Epithelial cell of proximal tubule (primary cell): Measurements from ENCODE around the gene MAST4. TPM values are rescaled to one million over a fixed set of nuclear protein-coding genes. Genes with fewer than 3 reads are reported as not detected.

Experiments
- DNase-seq: peaks from one replicate; pipeline ENCODE4 v3.0.0-alpha.2; 2011; ENCODE audit warnings: low read depth
- H3K4me3 ChIP-seq: 2 replicates; pipeline ENCODE4 v1.5.1; 2011; ENCODE audit warnings: low read depth, mild to moderate bottlenecking, low read length
- total RNA-seq: library from RNA; depleted of rRNA; stranded (reverse); fragments of >200 nt; gene quantifications from 2 replicates; pipeline ENCODE4 v1.2.3, GENCODE V29; 2015
- TF ChIP-seq, protein P1 (sequence below): conservative IDR thresholded peaks from 2 replicates; pipeline ENCODE4 v1.5.1; 2012; ENCODE audit warnings: low read depth, mild to moderate bottlenecking, low read length

Gene MAST4
- total RNA-seq, 1 donor from 2014 or later: 17.3 TPM

DNA sequence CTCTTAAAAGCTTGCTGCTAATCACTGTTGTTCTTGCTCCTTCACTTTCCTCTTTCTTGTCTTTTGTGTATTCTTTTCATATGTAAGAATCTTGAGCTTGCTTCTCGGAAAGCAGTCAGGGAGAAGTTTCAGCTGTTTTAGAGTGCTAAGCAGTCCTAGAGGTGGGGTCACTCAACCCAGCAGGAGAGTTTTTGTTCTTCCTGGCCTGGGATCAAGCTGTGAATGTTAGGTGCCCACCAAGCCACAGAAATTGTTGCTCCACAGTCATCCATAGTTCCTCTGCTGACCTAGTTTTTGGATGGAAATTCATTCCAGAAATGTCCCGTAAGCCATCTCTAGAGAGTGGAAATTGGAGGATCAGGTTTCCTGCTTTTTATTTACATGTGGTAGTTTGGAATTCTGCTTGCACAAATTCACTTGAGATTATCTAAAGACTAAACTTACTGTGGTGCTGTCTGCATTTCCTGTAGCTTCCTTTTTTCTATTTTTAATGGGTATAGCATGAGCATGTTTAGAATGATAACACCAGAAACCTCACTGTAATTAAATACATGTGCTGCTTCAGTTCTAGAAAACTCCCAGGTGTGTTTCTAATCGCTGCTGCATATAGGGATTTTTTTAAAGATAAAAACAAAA is 108.7 kb downstream of the MAST4 start:
- TF ChIP-seq, protein P1, sequence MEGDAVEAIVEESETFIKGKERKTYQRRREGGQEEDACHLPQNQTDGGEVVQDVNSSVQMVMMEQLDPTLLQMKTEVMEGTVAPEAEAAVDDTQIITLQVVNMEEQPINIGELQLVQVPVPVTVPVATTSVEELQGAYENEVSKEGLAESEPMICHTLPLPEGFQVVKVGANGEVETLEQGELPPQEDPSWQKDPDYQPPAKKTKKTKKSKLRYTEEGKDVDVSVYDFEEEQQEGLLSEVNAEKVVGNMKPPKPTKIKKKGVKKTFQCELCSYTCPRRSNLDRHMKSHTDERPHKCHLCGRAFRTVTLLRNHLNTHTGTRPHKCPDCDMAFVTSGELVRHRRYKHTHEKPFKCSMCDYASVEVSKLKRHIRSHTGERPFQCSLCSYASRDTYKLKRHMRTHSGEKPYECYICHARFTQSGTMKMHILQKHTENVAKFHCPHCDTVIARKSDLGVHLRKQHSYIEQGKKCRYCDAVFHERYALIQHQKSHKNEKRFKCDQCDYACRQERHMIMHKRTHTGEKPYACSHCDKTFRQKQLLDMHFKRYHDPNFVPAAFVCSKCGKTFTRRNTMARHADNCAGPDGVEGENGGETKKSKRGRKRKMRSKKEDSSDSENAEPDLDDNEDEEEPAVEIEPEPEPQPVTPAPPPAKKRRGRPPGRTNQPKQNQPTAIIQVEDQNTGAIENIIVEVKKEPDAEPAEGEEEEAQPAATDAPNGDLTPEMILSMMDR: no peak
- DNase-seq: no peak
- H3K4me3 ChIP-seq: no peak overlapping the region

DNA sequence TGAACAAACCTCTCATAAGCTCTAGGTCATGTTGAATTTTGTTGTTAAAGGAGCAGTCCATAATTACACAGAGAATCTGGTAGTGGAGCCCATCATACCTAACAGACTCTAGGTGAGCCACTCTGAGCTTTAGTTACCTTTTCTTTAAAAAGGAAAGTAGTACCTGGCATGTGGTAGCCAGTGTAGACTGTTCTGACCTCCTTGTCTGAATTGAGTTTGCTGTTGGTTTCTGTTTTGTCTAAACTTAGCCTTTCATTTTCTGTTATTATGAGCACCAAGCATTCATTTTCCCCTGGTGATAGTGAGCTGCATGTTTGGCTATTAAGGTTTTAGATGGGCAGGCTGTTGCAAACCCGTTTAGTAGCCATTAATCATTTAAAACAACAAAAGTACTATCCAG is 112.2 kb downstream of the MAST4 start:
- no peak for DNase-seq
- no peak overlapping the region for H3K4me3 ChIP-seq
- TF ChIP-seq, protein P1: no peak

DNA sequence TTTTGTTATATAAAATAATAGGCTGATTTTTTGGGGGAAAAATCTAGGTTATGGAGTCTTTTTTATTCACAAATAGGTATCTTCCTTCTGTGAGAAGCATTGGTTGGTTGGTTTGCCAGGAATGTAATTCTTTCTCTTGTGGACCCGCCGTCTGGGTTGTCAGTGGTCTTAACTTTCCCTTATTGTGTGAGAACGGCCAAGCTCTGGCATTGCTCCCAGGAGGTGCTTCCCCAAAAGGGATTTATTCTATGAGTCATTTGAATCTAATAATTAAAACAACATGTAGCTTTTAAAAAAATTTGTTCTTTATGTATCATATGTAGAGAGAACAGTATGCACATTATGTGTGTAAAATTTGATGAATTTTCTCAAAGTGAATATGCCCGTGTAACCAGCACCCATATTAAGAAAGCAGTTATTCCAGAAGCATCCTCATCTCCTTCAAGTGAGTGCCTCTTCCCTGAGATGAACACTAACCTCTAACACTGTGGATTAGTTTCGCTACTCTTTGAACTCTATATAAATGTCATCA is 114.4 kb downstream of the MAST4 start:
- no peak overlapping the region for H3K4me3 ChIP-seq
- DNase-seq: no peak
- TF ChIP-seq, protein P1: no peak

DNA sequence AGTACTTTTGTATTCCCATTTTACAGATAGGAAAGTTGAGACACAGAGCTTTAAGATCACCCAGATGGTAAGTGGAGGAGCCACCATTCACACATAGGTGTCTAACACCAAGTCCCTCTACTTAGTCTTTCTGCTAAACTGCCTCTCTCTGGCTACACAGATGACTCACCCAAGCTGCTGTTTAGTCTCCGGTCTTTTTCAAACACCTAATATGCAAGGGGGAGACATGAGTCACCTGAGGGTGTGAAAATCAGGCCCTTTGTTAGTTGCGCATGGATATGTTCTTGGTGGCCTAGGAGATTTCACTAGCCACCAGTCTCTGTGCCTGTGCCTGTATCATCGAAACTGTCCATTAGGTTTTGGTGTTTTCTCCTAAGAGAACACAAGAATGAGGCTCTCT is 117.8 kb downstream of the MAST4 start:
- no peak overlapping the region for H3K4me3 ChIP-seq
- peak; percentile 85 for DNase-seq
- TF ChIP-seq, protein P1: no peak

DNA sequence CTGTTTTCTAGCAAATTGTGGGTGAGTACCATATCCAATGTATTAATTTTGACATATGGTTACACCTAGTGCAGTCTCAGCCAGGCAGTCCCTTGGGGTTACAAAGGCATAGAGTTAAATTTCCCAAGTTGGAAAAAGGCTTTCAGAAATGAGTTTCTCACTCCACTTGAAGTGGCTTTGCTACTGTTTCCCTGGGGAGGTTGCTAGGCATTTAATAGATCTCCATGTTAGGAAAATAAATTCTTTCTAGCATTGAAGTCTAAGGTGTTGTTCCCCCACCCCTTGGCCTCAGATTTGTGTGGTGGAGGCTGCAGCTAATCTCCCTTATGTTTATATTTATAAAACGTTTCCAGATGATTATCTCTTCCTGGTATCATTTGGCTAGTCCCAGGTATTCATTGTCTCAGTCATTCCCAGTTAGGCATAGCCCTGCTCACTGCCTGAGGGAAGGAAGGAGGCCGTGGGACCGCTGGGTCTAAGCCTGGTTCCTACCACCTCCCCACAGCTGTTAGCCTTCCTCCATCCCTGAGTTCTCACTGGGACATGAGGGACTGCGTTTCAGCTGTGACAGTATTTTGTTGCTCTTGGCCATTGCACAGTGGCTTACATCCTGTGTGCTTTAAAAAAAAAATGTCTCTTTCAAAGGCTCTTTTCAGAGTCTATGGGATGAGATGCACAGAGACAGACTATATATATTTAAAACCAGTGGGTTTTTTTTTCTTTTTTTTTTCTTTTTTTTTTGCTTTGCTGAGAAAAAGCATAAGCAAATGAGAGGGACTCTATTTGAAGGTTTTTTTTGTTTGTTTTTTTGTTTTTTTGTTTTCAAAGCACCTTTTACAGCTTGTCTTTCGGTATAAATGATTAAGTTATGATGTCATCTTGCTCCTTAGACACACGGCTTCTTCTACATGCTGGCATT is 121.5 kb downstream of the MAST4 start:
- no peak overlapping the region for H3K4me3 ChIP-seq
- TF ChIP-seq, protein P1: no peak
- DNase-seq: no peak

DNA sequence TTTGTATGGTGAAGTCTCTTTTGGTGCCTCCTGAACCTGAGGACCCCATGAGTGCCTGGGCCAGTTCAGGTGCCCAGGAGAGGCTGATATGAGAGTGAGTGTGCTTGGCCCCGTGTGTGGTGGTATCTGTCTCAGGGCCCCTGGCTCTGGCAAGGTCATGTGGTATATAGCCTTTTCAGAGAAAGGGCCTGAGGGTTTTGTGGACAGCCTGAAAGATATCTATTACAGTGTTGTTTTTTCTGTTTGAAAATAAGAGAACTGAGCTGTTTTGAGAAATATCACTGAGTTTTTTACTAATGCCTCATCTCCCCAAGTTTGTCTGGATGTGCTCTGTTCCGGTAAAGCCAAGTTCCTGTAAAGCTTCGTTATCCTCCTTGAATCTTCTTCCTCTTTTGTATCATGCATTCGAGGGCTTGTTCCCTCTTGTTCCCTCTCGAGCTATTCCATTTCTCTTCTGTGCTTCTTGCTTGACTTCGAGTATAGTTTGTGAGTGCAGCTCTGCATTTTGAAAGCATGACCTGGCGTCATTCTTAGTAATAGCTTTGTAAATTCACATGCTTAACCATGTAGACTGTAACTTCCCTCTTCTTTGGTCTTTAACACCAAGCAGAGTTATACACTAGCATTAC is 122.3 kb downstream of the MAST4 start:
- H3K4me3 ChIP-seq: no peak overlapping the region
- no peak for DNase-seq
- TF ChIP-seq, protein P1: no peak
